Endothelial cell of umbilical vein (primary cell): ENCODE data around the gene TSPEAR.

Source experiments
- CTCF ChIP-seq, 2 donors: IDR thresholded peaks; 1 replicate in 1 of 2; 2 replicates in 1 of 2; pipeline ENCODE4 v1.5.1; 2011; ENCODE audit warnings: low read length in 2 of 2, mild to moderate bottlenecking in 2 of 2, moderate library complexity in 2 of 2, control low read depth in 1 of 2, inconsistent platforms in 1 of 2, low read depth in 1 of 2; ENCODE audit not compliant: insufficient read depth in 1 of 2; ENCODE audit errors: extremely low read depth in 1 of 2
- EZH2 ChIP-seq: IDR thresholded peaks from 2 replicates; pipeline ENCODE4 v1.6.1; 2012; ENCODE audit warnings: borderline replicate concordance, low read depth, mild to moderate bottlenecking, moderate library complexity, low read length, inconsistent platforms; ENCODE audit not compliant: severe bottlenecking
- FOS ChIP-seq: IDR thresholded peaks from 2 replicates; pipeline ENCODE4 v1.6.1; 2011; ENCODE audit warnings: mild to moderate bottlenecking, low read length, moderate library complexity, borderline replicate concordance; ENCODE audit not compliant: insufficient read depth
- JUN ChIP-seq: IDR thresholded peaks from 2 replicates; pipeline ENCODE4 v1.6.1; 2011; ENCODE audit warnings: borderline replicate concordance, low read depth; ENCODE audit not compliant: insufficient read length, insufficient read depth
- MAX ChIP-seq: IDR thresholded peaks from 2 replicates; pipeline ENCODE4 v1.6.1; 2011; ENCODE audit not compliant: insufficient read depth, insufficient read length
- MYC ChIP-seq: IDR thresholded peaks from one replicate; pipeline ENCODE4 v1.6.1; 2011; ENCODE audit warnings: mild to moderate bottlenecking, low read depth, low read length
- POLR2A ChIP-seq: IDR thresholded peaks from 2 replicates; pipeline ENCODE4 v1.6.1; 2012; ENCODE audit warnings: low read depth, mild to moderate bottlenecking, control low read depth, low read length
- POLR2AphosphoS5 ChIP-seq: IDR thresholded peaks from 2 replicates; pipeline ENCODE4 v1.6.1; 2012; ENCODE audit warnings: low read depth, mild to moderate bottlenecking, control low read depth, low read length, moderate library complexity; ENCODE audit not compliant: insufficient read depth

- TF ChIP-seq CTCF (IDR thresholded peaks at IDR 0.05; ENCODE audit: extremely low read depth in 1 of 2, insufficient read depth in 1 of 2, low read depth in 1 of 2, low read length in 2 of 2), result no peak
- TF ChIP-seq MYC, result no peak
- no peak for TF ChIP-seq POLR2A
- no peak for TF ChIP-seq POLR2AphosphoS5
- TF ChIP-seq JUN, result no peak
- TF ChIP-seq EZH2, result no peak
- TF ChIP-seq FOS, result no peak
- TF ChIP-seq MAX, result no peak
Measured at GRCh38 chr21:44449473-44450363, 261.7 kb downstream of the TSPEAR start.
